Cardiac fibroblast (primary cell): ENCODE results near the gene CSNK1G2.

Experiments
- DNase-seq, 2 donors: peaks; one replicate each; pipeline versions ENCODE4 v3.0.0 to v3.0.0-alpha.2; 2010; ENCODE audit warnings: low read depth in 2 of 2
- H3K4me3 ChIP-seq, 2 donors: replicated peaks in 1 of 2; 1 replicate in 1 of 2; 2 replicates in 1 of 2; pipeline ENCODE4 v1.5.1; 2011; ENCODE audit warnings: low read depth in 2 of 2, low read length in 2 of 2, mild to moderate bottlenecking in 2 of 2, moderate library complexity in 1 of 2
- TF ChIP-seq, protein P1 (sequence below): IDR thresholded peaks from one replicate; pipeline ENCODE4 v1.5.1; 2011; ENCODE audit warnings: low read depth, mild to moderate bottlenecking, low read length, inconsistent platforms

The CSNK1G2 gene

GRCh38 chr19:1979642-1980041 is 38.7 kb downstream of the CSNK1G2 start:
- TF ChIP-seq, protein P1, sequence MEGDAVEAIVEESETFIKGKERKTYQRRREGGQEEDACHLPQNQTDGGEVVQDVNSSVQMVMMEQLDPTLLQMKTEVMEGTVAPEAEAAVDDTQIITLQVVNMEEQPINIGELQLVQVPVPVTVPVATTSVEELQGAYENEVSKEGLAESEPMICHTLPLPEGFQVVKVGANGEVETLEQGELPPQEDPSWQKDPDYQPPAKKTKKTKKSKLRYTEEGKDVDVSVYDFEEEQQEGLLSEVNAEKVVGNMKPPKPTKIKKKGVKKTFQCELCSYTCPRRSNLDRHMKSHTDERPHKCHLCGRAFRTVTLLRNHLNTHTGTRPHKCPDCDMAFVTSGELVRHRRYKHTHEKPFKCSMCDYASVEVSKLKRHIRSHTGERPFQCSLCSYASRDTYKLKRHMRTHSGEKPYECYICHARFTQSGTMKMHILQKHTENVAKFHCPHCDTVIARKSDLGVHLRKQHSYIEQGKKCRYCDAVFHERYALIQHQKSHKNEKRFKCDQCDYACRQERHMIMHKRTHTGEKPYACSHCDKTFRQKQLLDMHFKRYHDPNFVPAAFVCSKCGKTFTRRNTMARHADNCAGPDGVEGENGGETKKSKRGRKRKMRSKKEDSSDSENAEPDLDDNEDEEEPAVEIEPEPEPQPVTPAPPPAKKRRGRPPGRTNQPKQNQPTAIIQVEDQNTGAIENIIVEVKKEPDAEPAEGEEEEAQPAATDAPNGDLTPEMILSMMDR, result no peak
- H3K4me3 ChIP-seq, result no peak overlapping the region
- no peak for DNase-seq

- TF ChIP-seq, protein P1, result no peak
- H3K4me3 ChIP-seq, result no peak overlapping the region
- no peak for DNase-seq
Observed at GRCh38 chr19:1980091-1980808, 39.3 kb downstream of the CSNK1G2 start.

DNA sequence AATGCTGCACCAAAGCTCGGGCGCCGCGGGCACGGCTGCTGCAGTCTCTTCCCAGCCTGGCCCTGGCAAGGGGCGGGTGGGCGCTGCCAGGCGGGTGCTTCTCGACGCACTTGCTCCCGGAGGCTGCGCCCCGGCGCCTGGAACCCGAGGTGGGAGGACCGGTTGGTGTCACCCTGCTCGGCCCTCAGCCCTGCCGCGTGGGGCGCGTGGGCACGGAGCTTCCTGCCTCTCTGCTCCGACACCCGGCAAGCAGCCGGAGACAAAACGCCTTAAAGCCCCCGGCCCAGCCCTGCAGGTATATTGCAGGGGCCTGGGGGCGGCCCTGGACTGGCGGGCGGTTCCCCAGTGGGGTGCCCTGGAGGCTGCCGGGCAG is 39.8 kb downstream of the CSNK1G2 start:
- H3K4me3 ChIP-seq, result no peak overlapping the region
- no peak for DNase-seq
- TF ChIP-seq, protein P1, result no peak

DNA sequence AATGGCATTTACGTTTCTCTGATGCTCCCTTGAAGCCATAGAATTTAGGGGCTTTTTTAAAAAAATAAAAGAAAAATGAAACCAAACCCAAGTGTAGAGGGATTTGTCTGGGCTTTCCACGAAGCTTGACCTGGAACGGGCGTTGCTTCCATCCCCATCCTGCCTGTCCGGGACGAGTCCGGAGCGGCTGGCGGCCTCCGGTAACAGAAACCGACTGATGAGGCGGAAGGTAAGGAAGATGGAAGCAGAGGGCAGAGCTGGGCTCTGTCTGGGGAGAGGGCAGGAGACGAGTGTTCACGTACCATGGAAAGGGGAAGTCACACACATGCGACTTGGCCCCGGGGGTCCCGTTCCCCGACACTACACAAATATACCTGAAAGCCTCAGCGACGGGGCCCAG is 40.3 kb downstream of the CSNK1G2 start:
- TF ChIP-seq, protein P1, result no peak
- H3K4me3 ChIP-seq, result no peak overlapping the region
- no peak for DNase-seq

- no peak for DNase-seq
- TF ChIP-seq, protein P1, result no peak
- H3K4me3 ChIP-seq, result no peak overlapping the region
Observed at GRCh38 chr19:1984357-1984756, 43.4 kb downstream of the CSNK1G2 start.

DNA sequence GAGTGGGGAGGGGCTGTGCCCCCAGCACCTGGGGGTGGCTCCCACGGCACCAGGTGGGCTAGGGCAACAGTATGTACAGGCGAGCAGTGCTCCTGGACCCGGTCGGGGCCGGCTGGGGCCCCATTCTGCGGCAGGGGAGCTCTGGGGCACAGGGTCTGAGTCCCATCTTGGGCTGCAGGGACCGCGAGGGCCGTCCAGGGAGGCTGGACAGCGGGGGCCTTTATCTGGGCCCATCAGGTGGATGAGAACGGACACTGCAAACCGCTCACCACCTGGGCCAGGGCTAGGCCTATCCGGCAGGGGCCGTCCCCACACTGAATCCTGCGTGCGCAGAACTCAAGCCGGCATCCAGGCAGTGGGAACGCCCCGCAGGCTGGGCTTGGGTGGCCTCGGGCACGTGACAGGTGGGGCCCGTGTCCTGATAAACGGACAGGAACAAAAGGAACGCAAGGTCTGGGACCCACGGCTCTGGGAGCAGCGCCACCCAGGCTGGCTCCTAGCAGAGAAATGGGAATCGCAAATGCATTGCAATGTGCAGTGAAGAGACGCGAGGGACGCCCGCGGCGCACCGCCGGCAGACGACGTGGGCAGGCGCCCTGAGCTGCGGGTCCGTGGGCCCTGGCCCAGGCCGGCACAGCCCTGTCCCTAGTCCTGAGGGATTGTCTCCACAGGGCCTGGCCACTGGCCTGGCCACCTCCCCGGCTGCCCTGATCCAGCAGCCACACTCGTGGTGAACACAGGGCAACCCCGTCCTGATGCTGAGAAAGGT is 44.8 kb downstream of the CSNK1G2 start:
- no peak for DNase-seq
- TF ChIP-seq, protein P1, result no peak
- no peak overlapping the region for H3K4me3 ChIP-seq
